GM12892 (cell line): ENCODE measurements around the gene VPS33A.
"Not testable (repeated sequence)": the region's sequence is repeated elsewhere in the genome, so short reads cannot be mapped to it uniquely, and the experiment has no call there.

ENCODE experiments used
- DNase-seq: peaks from one replicate; pipeline ENCODE4 v3.0.0; 2011; ENCODE audit not compliant: insufficient read length
- FAIRE-seq: peaks from 2 replicates; lab custom pipeline; 2011; peaks lifted over from hg19 to GRCh38; lab: Jason Lieb, UNC
- POLR2A ChIP-seq: IDR thresholded peaks from 2 replicates; pipeline ENCODE4 v1.6.1; 2011; ENCODE audit warnings: low read depth, low read length, control low read depth
- POLR2AphosphoS5 ChIP-seq: IDR thresholded peaks from 2 replicates; pipeline ENCODE4 v1.6.1; 2011; ENCODE audit warnings: low read depth, low read length, control low read depth
- TAF1 ChIP-seq: IDR thresholded peaks from 2 replicates; pipeline ENCODE4 v1.6.1; 2011; ENCODE audit warnings: low read depth, mild to moderate bottlenecking, control low read depth, low read length, borderline replicate concordance

VPS33A gene

DNA sequence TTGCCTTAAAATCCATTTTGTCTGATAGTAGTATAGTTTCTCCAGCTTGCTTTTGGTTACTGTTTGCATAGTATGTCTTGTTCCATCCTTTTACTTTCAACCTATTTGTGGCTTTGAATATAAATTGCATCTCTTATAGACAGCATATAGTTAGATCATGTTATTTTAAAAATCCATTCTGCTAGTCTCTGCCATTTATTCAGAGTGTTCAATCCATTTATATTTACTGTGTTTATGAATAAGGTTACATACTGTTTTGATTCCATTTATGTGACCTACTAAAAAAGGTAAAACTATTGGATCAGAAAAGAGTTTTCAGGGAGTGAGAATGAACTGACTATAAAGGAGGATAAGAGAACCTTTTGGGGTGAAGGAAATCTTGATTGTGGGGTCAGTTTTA is 29.6 kb upstream of the VPS33A start:
- DNase-seq (no peak), FAIRE-seq (no peak)
- TF ChIP-seq TAF1 (no peak), POLR2A (no peak), POLR2AphosphoS5 (no peak)

DNA sequence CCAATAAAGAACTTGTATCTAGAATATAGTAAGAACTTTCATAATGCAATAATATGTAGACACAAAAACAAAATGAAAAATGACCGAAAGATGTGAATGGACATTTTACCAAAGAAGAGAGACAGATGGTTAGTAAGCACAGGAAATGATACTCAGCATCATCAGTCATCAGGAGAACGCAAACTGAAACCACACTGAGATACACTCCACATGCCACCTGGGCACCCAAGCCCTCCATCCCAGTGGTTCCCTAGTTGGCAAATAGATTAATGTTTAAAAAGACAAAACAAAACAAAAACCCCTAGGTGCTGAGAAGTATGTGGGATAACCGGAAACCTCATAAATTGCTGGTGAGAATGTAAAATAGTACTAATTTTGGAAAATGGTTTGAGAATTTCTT is 26.8 kb upstream of the VPS33A start:
- DNase-seq, result peak; percentile 23
- FAIRE-seq, result peak; percentile 14
- no peak for TF ChIP-seq POLR2A
- no peak for TF ChIP-seq POLR2AphosphoS5
- TF ChIP-seq TAF1, result no peak

DNA sequence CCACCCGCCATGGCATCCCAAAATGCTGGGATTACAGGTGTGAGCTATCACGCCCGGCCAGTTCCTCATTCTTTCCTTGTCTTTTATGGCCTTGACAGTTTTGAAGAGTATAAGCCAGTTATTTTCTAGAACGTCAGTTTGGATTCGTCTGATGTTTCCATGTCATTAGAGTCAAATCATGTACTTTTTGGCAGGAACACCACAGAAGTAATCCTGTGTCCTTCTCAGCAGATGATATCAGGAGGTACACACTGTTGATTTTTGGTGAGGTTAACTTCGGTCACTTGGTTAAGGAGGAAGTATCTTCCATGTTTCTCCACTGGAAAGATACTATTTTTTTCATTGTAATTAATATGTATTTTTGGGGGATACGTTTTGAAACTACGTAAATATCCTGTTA is 25.1 kb upstream of the VPS33A start:
- no peak for FAIRE-seq
- TF ChIP-seq POLR2A (no peak), TAF1 (no peak), POLR2AphosphoS5 (no peak)
- no peak for DNase-seq

DNA sequence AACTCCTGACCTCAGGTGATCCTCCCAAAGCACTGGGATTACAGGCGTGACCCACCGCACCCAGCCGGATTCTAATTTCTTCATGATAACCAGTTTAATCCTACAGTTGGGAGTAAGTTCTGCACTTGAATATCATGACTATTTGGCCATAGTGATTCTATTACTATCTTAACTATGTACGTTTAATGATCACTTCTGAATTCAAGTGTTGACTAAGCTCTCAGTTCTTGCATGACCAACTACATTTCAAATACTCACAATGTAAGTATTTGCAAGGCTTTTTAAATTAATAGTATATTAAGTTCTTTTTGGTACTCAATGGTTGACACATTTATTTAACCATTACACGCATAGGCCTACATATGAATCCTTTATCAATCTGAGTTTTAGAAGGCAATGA is 17.4 kb upstream of the VPS33A start:
- TF ChIP-seq TAF1, result no peak
- no peak for TF ChIP-seq POLR2A
- TF ChIP-seq POLR2AphosphoS5, result no peak
- DNase-seq (no peak), FAIRE-seq (no peak)

DNA sequence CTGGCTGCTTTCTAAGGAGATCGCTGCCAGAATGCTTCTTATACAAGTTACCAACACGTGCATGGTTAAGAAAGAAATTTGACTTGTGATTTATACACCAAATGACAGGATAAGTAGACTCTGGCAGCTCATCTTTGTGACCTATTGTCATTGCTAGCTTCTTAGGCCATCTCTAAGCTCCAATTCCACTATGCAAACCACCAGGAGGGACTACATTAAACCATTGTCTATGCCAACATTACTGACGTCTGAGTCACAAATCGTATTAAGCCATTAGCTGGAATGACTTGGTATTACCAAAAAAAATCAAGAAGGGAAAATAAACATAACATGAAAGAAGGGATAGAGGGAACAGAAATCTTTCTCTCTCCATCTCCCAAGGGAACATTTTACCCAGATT is 15.8 kb upstream of the VPS33A start:
- FAIRE-seq (no peak), DNase-seq (no peak)
- TF ChIP-seq POLR2AphosphoS5 (no peak), POLR2A (no peak), TAF1 (no peak)

DNA sequence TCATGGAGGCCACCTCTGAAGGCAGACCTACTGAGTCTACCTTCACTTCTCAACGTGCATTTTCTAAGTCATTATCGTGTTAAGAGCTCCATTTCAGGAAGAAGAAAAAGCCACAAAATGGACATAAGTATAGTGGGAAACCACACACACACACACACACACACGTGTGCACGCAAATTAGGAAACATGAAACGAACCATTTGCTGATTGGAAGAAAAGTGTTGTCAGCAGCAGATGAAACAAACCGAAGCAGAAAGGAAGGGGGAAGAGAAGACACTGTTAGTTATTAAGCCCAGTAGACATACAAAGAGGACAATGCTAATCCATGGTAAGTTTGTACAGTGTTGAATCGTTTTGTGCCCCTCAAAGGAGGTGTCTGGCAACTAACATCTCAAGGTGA is 9.9 kb upstream of the VPS33A start:
- no peak for DNase-seq
- FAIRE-seq, result no peak
- TF ChIP-seq POLR2AphosphoS5, result no peak
- TF ChIP-seq POLR2A, result no peak
- no peak for TF ChIP-seq TAF1

- DNase-seq, result no peak
- no peak for FAIRE-seq
- no peak for TF ChIP-seq POLR2A
- TF ChIP-seq POLR2AphosphoS5, result no peak
- TF ChIP-seq TAF1, result no peak
Observed at GRCh38 chr12:122275459-122275858, 9.2 kb upstream of the VPS33A start.

DNA sequence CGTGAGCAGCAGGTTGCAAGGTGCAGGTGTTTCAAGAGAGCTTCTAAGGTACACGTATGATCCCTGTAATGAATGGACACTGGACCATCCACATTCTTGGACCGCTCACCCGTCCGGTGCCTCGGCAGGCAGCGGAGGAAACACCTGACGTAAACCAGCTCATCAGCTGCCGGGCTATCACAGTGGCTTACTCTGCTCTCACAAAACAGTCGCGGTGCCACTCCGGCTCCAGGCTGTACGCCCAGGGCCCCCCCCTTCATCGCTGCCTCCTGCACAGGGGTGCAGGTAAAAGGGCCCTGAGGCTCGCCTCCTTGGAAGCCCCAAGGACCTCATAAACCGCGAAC is 436 bp downstream of the VPS33A start:
- DNase-seq (no peak), FAIRE-seq (no peak)
- TF ChIP-seq POLR2A (no peak), TAF1 (no peak), POLR2AphosphoS5 (no peak)

DNA sequence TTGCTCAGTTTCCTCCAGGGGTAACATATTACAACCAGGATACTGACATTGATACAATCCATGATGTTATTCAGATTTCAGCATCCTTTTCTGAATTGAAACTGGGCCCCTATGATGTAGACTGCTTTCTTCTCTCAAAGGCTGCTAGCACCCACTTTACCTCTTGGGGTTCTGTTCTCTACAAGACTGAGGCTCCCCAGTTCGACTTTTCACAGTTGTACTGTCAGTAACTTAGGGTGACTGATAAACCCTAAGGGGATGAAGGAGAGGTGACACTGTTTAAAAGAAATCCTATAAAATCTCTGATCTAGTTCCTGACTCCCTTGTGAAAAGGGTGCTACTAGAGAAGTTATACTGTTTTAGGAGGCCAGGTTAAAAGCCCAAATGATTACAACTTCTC is 818 bp downstream of the VPS33A start:
- FAIRE-seq (no peak), DNase-seq (no peak)
- no peak for TF ChIP-seq POLR2AphosphoS5
- no peak for TF ChIP-seq POLR2A
- no peak for TF ChIP-seq TAF1

- DNase-seq, FAIRE-seq: not testable (repeated sequence)
Observed at GRCh38 chr12:122260735-122261134, 5.6 kb downstream of the VPS33A start.

DNA sequence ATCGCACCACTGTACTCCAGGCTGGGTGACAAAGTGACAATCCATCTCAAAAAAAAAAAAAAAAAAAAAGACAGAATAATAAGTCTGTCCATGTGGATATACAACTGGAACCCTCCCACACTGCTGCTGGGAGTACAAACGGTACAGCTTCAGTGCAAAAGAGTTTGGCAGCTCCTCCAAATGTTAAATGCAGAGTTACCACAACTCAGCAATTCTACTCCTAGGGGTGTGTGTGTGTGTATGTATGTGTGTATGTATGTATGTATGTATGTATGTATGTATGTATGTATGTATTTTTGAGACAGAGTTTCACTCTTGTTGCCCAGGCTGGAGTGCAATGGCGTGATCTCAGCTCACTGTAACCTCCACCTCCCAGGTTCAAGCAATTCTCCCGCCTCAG is 7.4 kb downstream of the VPS33A start:
- not testable (repeated sequence) for FAIRE-seq, DNase-seq

- FAIRE-seq, result not testable (repeated sequence)
Observed at GRCh38 chr12:122258462-122258861, 7.8 kb downstream of the VPS33A start.

DNA sequence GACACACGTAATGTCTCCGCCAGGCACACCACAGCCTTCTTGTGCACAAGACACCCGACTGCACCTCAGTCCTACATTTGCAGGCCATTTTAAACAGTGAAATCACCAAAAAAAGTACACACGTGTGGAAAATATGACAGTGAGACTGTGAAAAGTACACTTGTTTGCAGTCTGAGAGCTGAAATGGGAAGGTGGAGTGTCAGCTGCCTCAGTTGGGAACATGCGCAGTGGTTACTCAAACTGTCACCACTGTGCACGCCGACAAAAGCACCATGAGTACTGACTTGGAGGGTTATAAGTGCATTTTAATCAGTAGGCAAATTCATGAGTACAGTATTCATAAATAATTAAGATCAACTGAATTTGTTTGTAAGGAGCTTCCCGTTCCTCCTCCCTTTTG is 15.8 kb downstream of the VPS33A start:
- no peak for TF ChIP-seq POLR2A
- no peak for TF ChIP-seq TAF1
- TF ChIP-seq POLR2AphosphoS5, result no peak
- no peak for FAIRE-seq
- DNase-seq, result no peak

More at GRCh38 chr12:122258462-122258861, 7.8 kb downstream of the VPS33A start:
- not testable (repeated sequence) for DNase-seq
